GM20000 (cell line): ENCODE data around the gene STON2.

ENCODE experiments used
- DNase-seq: peaks from one replicate; pipeline ENCODE4 v3.0.0; 2012; ENCODE audit warnings: low spot score
- CTCF ChIP-seq: IDR thresholded peaks from 2 replicates; pipeline ENCODE4 v1.5.1; 2012; ENCODE audit warnings: mild to moderate bottlenecking, control low read depth; ENCODE audit errors: extremely low read depth, missing control alignments

STON2 gene

DNA sequence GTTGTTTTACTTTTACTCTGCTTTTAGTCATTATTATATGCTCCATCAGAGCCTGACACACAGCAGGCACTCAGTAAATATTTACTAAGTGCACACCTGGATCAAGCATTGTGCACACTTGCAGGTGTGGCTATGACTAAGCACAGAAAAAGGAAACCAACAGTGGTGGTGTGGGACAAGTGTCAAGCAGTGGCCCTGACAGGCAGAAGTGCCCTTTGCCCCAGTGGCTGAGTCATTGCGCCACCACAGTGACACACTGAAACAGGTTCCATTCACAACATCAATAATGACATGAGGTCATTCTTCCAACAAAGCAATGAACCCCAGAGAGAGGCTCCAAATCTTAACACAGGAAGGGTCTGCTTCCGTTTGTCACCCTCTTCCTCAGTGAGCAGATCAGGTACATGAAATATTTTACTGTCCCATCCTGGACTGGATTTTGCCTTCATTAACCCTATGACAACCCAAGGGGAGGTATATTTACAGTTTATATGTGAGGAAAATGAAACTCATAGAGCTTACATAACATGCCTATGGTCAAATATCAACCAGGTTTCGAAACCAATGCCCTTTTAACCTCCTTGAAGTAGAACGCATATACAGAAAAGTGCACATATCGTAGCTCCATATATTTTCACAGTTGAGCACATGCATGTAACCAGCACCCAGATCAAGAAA, 96.7 kb downstream of the STON2 start:
- DNase-seq: peak; percentile 31
- no peak for TF ChIP-seq CTCF

- no peak for TF ChIP-seq CTCF
- no peak for DNase-seq
Observed at GRCh38 chr14:81302638-81303037, 97.5 kb downstream of the STON2 start.

- DNase-seq: no peak
- no peak for TF ChIP-seq CTCF
Observed at GRCh38 chr14:81301813-81302212, 98.3 kb downstream of the STON2 start.

- TF ChIP-seq CTCF: no peak
- no peak for DNase-seq
Observed at GRCh38 chr14:81301371-81301770, 98.8 kb downstream of the STON2 start.

- no peak for DNase-seq
- TF ChIP-seq CTCF: no peak
Observed at GRCh38 chr14:81298911-81299310, 101.2 kb downstream of the STON2 start.

GRCh38 chr14:81298122-81298521, 102.0 kb downstream of the STON2 start:
- DNase-seq: no peak
- TF ChIP-seq CTCF: no peak

GRCh38 chr14:81295958-81296923, 103.9 kb downstream of the STON2 start:
- TF ChIP-seq CTCF: no peak
- no peak for DNase-seq
